A673 (cell line): Measurements from ENCODE around the gene SBK2.

Source experiments
- CTCF ChIP-seq: fragments of 300-800, 200-600 bp; sonication (generic); conservative IDR thresholded peaks from 2 replicates; pipeline ENCODE4 v1.5.1; 2017; ENCODE audit warnings: low read depth, mild to moderate bottlenecking, antibody characterized with exemption, low read length, moderate library complexity, mixed read lengths
- EZH2 ChIP-seq: fragments of 200-600 bp; sonication (generic); IDR thresholded peaks from 2 replicates; pipeline ENCODE4 v1.6.1; 2017; ENCODE audit warnings: borderline replicate concordance, low read depth, mild to moderate bottlenecking, mixed read lengths, antibody characterized with exemption, low read length; ENCODE audit not compliant: poor library complexity, severe bottlenecking

GRCh38 chr19:55549500-55550320 lies 12.8 kb upstream of the SBK2 start:
- TF ChIP-seq CTCF (no peak), EZH2 (no peak)
